Keratinocyte (primary cell): ENCODE data around the gene LHFPL3. TPM values are rescaled to one million over a fixed set of nuclear protein-coding genes. Genes with fewer than 3 reads are reported as not detected.

ENCODE experiments used
- DNase-seq: peaks from one replicate; pipeline ENCODE4 v3.0.0-alpha.2; 2011; ENCODE audit warnings: low read depth, missing footprints, low spot score
- FAIRE-seq: peaks from 2 replicates; lab custom pipeline; 2011; peaks lifted over from hg19 to GRCh38; lab: Jason Lieb, UNC
- H2AFZ ChIP-seq: 2 replicates; pipeline ENCODE4 v1.6.0; 2012; ENCODE audit warnings: low read length, control low read depth, inconsistent platforms; ENCODE audit not compliant: control insufficient read depth
- H3K27ac ChIP-seq: 2 replicates; pipeline ENCODE4 v1.5.1; 2011; ENCODE audit warnings: low read length; ENCODE audit not compliant: control insufficient read depth, insufficient read depth
- H3K27me3 ChIP-seq: 3 replicates; pipeline ENCODE4 v1.6.0; 2011; ENCODE audit warnings: low read length; ENCODE audit not compliant: control insufficient read depth, insufficient read depth; ENCODE audit errors: extremely low read depth
- H3K36me3 ChIP-seq, 2 experiments: 2 replicates in 1 of 2; 3 replicates in 1 of 2; pipeline ENCODE4 v1.5.1; 2011; ENCODE audit warnings: low read length in 2 of 2, mild to moderate bottlenecking in 1 of 2; ENCODE audit not compliant: control insufficient read depth in 2 of 2, insufficient read depth in 2 of 2; ENCODE audit errors: extremely low read depth in 1 of 2
- H3K4me1 ChIP-seq: 3 replicates; pipeline ENCODE4 v1.5.1; 2011; ENCODE audit warnings: low read length; ENCODE audit not compliant: control insufficient read depth, insufficient read depth; ENCODE audit errors: extremely low read depth
- H3K4me2 ChIP-seq: 3 replicates; pipeline ENCODE4 v1.6.0; 2011; ENCODE audit warnings: low read depth, low read length; ENCODE audit not compliant: control insufficient read depth, insufficient read depth; ENCODE audit errors: extremely low read depth
- H3K4me3 ChIP-seq, 3 experiments: fragments of 200-600 bp in 1 of 3; sonication (generic) in 1 of 3; 2 replicates in 2 of 3; 3 replicates in 1 of 3; pipeline ENCODE4 v1.5.1; 2011 to 2016; ENCODE audit warnings: low read length in 3 of 3, mild to moderate bottlenecking in 3 of 3, control low read depth in 2 of 3, inconsistent platforms in 1 of 3, low read depth in 1 of 3, mixed read lengths in 1 of 3, mixed run types in 1 of 3, moderate library complexity in 1 of 3; ENCODE audit not compliant: control insufficient read depth in 2 of 3, insufficient read depth in 2 of 3; ENCODE audit errors: extremely low read depth in 1 of 3
- H3K79me2 ChIP-seq: 2 replicates; pipeline ENCODE4 v1.6.0; 2012; ENCODE audit warnings: low read length; ENCODE audit not compliant: control insufficient read depth, insufficient read depth
- H3K9ac ChIP-seq: 3 replicates; pipeline ENCODE4 v1.6.0; 2011; ENCODE audit warnings: low read length; ENCODE audit not compliant: control insufficient read depth, insufficient read depth; ENCODE audit errors: extremely low read depth
- H3K9me1 ChIP-seq: 3 replicates; pipeline ENCODE4 v1.6.0; 2011; ENCODE audit warnings: low read length; ENCODE audit not compliant: control insufficient read depth, insufficient read depth; ENCODE audit errors: extremely low read depth
- H3K9me3 ChIP-seq: 2 replicates; pipeline ENCODE4 v1.5.1; 2012; ENCODE audit warnings: low read depth, low read length; ENCODE audit not compliant: control insufficient read depth
- H4K20me1 ChIP-seq: 3 replicates; pipeline ENCODE4 v1.6.0; 2011; ENCODE audit warnings: low read length; ENCODE audit not compliant: control insufficient read depth, insufficient read depth; ENCODE audit errors: extremely low read depth
- EZH2 ChIP-seq: IDR thresholded peaks from one replicate; pipeline ENCODE4 v1.6.1; 2012; ENCODE audit warnings: inconsistent platforms, mild to moderate bottlenecking, low read length, moderate library complexity
- dilution Hi-C: fragments of 300-500 bp; cut with MboI; formaldehyde crosslinking; loops from one replicate; pipeline ENCODE4 v1.7.0; 2020; ENCODE audit warnings: low sequenced_read_pairs; ENCODE audit not compliant: extremely low pct_ligation_motif_present
- polyA plus RNA-seq, 5 experiments: library from polyadenylated mRNA; depleted of rRNA in 3 of 5; stranded (reverse) in 3 of 5; stranded (forward) in 1 of 5; unstranded in 1 of 5; fragments of >200 nt; gene quantifications; 1 replicate in 1 of 5; 2 replicates in 3 of 5; 3 replicates in 1 of 5; pipeline versions ENCODE4 v1.2.1 to v1.2.3, GENCODE V29; 2011 to 2012; ENCODE audit warnings: missing spikeins in 2 of 5, low read depth in 1 of 5, low replicate concordance in 1 of 5
- TF ChIP-seq, protein P1 (sequence below), 3 experiments: IDR thresholded peaks in 1 of 3; conservative IDR thresholded peaks in 1 of 3; optimal IDR thresholded peaks in 1 of 3; 2 replicates in 2 of 3; 3 replicates in 1 of 3; pipeline versions ENCODE3 to v1.5.1; 2011; ENCODE audit warnings: low read length in 3 of 3, mild to moderate bottlenecking in 3 of 3, moderate library complexity in 2 of 3, control low read depth in 1 of 3, inconsistent platforms in 1 of 3; ENCODE audit not compliant: insufficient read depth in 2 of 3; ENCODE audit errors: extremely low read depth in 1 of 3

Gene LHFPL3
- polyA plus RNA-seq, 1 donor (not counting 4 experiments of a cell fraction or from before 2014, with no cell fraction given), result not detected

DNA sequence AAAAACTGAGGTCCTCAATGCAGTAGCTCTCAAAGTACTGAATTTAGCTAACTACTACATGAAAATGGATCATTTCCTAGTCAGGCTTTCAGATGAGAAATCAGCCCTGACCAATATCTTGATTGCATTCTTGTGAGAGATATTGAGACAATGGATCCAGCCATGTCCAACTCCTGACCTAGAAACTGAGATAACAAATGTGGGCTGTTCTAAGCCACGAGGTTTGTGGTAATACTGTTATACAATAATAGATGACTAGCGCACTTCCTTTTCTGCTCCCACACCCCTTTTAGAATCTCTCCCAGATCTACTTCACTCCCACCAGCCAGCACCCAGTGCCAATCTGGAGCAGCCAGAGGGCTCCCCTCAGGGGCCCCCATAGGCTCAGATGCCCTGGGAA is 476.3 kb downstream of the LHFPL3 start:
- Histone ChIP-seq H3K4me3 (no peak overlapping the region), H4K20me1 (no peaks in the 10 kb centered on the region), H3K4me2 (no peak overlapping the region), H3K4me1 (no peaks in the 10 kb centered on the region), H3K36me3 (no peaks in the 10 kb centered on the region), H3K9me3 (no peaks in the 10 kb centered on the region), H3K27ac (no peak overlapping the region), H2AFZ (no peak overlapping the region), H3K79me2 (no peaks in the 10 kb centered on the region), H3K9ac (no peak overlapping the region), H3K9me1 (no peaks in the 10 kb centered on the region), H3K27me3 (no peaks in the 10 kb centered on the region)
- DNase-seq, result no peak
- no peak for TF ChIP-seq EZH2
- TF ChIP-seq, protein P1, sequence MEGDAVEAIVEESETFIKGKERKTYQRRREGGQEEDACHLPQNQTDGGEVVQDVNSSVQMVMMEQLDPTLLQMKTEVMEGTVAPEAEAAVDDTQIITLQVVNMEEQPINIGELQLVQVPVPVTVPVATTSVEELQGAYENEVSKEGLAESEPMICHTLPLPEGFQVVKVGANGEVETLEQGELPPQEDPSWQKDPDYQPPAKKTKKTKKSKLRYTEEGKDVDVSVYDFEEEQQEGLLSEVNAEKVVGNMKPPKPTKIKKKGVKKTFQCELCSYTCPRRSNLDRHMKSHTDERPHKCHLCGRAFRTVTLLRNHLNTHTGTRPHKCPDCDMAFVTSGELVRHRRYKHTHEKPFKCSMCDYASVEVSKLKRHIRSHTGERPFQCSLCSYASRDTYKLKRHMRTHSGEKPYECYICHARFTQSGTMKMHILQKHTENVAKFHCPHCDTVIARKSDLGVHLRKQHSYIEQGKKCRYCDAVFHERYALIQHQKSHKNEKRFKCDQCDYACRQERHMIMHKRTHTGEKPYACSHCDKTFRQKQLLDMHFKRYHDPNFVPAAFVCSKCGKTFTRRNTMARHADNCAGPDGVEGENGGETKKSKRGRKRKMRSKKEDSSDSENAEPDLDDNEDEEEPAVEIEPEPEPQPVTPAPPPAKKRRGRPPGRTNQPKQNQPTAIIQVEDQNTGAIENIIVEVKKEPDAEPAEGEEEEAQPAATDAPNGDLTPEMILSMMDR (optimal IDR thresholded peaks at IDR 0.05 in 1 of 3, IDR thresholded peaks at IDR 0.05 in 1 of 3, conservative IDR thresholded peaks at IDR 0.05 in 1 of 3; ENCODE audit: extremely low read depth in 1 of 3, insufficient read depth in 2 of 3, low read length in 3 of 3), result no peak
- dilution Hi-C loops, result no loop called here
- FAIRE-seq, result no peak

DNA sequence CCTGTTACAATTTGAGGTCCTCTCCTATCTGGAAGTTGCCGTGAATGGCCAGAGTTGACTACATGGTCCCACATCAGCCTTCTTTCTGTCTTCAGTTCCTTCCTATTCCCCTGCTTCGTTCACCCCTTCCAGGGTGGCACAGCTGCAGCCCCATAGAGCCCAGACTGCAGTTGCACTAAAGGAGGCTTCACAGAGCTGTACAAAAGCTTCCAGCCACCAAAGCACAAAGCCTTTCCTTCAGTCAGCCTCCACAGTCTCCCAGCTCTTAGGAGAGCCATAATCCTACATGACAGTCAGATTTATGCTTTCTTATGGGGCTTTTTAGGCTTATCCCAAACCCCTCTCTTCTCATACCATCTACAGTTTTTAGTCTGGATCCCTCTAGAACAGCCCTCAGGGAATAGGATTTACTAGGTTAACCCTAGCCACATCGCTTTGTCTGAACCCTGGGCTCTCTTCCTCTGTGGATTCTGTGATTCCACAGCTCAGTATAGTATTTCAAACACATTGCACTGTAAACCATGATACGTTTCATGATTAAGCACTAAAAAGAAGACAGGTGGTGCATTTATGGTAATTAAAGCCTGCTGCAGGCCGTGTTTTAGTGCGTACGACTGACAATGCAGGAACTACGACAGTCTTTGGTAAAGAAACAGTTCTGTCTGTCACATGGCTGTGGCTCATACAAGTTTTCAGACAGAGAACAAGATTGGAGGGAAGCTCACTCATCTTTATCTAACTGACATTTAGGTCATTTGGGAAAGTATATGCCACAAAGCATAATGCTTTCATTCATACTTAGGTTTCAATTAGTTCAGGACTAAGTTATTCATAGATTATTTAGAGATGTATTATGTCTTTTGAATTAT is 477.3 kb downstream of the LHFPL3 start:
- H3K79me2 ChIP-seq, result no peaks in the 10 kb centered on the region
- H3K4me1 ChIP-seq, result no peaks in the 10 kb centered on the region
- no peaks in the 10 kb centered on the region for H4K20me1 ChIP-seq
- no peak for FAIRE-seq
- no peak overlapping the region for H3K9ac ChIP-seq
- H3K9me3 ChIP-seq, result no peaks in the 10 kb centered on the region
- no peak for DNase-seq
- H3K4me3 ChIP-seq, result no peak overlapping the region
- H2AFZ ChIP-seq, result no peak overlapping the region
- H3K36me3 ChIP-seq, result no peaks in the 10 kb centered on the region
- TF ChIP-seq, protein P1 (optimal IDR thresholded peaks at IDR 0.05 in 1 of 3, IDR thresholded peaks at IDR 0.05 in 1 of 3, conservative IDR thresholded peaks at IDR 0.05 in 1 of 3; ENCODE audit: extremely low read depth in 1 of 3, insufficient read depth in 2 of 3, low read length in 3 of 3), result no peak
- no peak for TF ChIP-seq EZH2
- H3K9me1 ChIP-seq, result no peaks in the 10 kb centered on the region
- H3K4me2 ChIP-seq, result no peak overlapping the region
- H3K27ac ChIP-seq, result no peak overlapping the region
- H3K27me3 ChIP-seq, result no peaks in the 10 kb centered on the region
- dilution Hi-C loops, result no loop called here
